Bronchial smooth muscle cell (primary cell): ENCODE data around the gene TAB3. TPM values are rescaled to one million over a fixed set of nuclear protein-coding genes. Genes with fewer than 3 reads are reported as not detected.

Experiments
- total RNA-seq: library from RNA; depleted of rRNA; stranded (reverse); fragments of >200 nt; gene quantifications from 2 replicates; pipeline ENCODE4 v1.2.1, GENCODE V29; 2014

TAB3 gene, protein sequence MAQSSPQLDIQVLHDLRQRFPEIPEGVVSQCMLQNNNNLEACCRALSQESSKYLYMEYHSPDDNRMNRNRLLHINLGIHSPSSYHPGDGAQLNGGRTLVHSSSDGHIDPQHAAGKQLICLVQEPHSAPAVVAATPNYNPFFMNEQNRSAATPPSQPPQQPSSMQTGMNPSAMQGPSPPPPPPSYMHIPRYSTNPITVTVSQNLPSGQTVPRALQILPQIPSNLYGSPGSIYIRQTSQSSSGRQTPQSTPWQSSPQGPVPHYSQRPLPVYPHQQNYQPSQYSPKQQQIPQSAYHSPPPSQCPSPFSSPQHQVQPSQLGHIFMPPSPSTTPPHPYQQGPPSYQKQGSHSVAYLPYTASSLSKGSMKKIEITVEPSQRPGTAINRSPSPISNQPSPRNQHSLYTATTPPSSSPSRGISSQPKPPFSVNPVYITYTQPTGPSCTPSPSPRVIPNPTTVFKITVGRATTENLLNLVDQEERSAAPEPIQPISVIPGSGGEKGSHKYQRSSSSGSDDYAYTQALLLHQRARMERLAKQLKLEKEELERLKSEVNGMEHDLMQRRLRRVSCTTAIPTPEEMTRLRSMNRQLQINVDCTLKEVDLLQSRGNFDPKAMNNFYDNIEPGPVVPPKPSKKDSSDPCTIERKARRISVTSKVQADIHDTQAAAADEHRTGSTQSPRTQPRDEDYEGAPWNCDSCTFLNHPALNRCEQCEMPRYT
- total RNA-seq, result 3.1 and 3.6 TPM in 2 replicates

DNA sequence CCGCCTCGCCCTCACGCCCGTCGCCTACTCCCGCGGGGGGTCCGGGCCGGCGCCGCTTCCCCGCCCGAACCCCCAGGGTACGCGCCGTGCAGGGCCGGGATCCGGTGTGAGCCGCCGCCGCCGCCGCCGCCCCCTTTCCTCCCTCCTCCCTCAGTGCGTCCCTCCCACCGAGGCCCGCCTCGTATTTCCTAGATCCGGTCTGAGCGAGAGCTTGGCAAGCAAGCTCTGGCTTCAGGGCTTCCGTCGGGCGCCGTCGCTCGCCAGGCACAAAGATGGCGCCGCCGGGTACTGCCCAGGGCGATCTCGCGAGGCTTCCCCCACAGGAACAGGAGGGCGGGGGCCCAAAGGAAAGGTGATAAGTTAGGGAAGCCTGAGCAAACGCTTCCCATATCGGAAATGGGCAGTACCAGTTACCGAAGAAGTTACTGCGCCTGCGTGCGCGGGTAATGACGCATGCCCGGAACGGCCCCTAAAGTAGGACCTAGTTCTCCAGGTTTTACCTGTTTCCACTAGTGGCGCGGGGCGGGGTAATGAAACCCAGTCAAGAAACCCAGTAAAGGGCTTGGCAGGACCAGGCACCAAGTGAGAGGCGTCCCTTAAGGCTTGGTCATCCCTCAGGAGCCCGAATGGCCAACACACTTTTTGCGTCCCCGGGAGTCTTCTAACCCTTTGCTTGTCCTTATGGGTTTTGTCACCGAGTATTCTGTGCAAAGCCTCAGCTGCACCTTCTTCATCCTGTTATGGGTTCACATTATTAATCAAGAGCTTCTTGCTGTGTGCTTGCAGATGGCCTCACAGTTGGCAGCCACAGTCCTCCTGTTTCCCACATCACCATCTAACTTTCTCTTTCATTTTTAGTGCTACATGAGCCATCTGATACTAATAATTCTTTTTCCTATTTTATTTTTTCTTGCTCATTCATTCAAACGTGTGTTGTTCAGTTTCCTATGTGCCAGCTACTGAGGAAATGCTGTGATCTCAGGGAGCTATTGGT, at the start of gene TAB3:
Gene TAB3 (minus strand): TSS at position 108 of the 994 bp plus-strand sequence. CDS start 29,666 bp downstream, outside the sequence.

Other genes with a start within 250 kb of the TAB3 start
- 21.6 and 24.3 TPM in 2 replicates for gene GK, start 235.8 kb downstream of the TAB3 start, total RNA-seq
- not detected in 2 replicates for gene FTHL17, start 182.8 kb upstream of the TAB3 start, total RNA-seq